ENCODE results near the gene TMEM250. TPM values are rescaled to one million over a fixed set of nuclear protein-coding genes. Genes with fewer than 3 reads are reported as not detected.

TMEM250 gene
- total and polyA plus RNA-seq, 4 donors = 14.9 to 25.1 (median 20.5) TPM

Other genes with a start within 250 kb of the TMEM250 start
- 10 to 100 TPM; 26.4 to 28.0 TPM for gene CAMSAP1, start 211.3 kb downstream of the TMEM250 start, total RNA-seq
- 1 to 10 TPM; 2.5 to 5.2 TPM for gene CAMSAP1, start 211.3 kb downstream of the TMEM250 start, polyA plus RNA-seq
- 10 to 100 TPM; 24.1 to 38.0 TPM for gene UBAC1, start 157.5 kb downstream of the TMEM250 start, total RNA-seq
- 10 to 100 TPM; 36.9 to 49.9 TPM for gene UBAC1, start 157.5 kb downstream of the TMEM250 start, polyA plus RNA-seq
- gene NACC2, start 23.6 kb downstream of the TMEM250 start, total RNA-seq = 10 to 100 TPM; 51.3 to 61.0 TPM
- 10 to 100 TPM; 10.5 to 11.7 TPM for gene NACC2, start 23.6 kb downstream of the TMEM250 start, polyA plus RNA-seq
- gene LHX3, start 86.3 kb upstream of the TMEM250 start, total RNA-seq = not detected
- gene LHX3, start 86.3 kb upstream of the TMEM250 start, polyA plus RNA-seq = not detected
- 1 to 10 TPM; 6.8 to 7.9 TPM for gene QSOX2, start 126.9 kb upstream of the TMEM250 start, total RNA-seq
- gene QSOX2, start 126.9 kb upstream of the TMEM250 start, polyA plus RNA-seq = 1 to 10 TPM; 1.0 to 5.7 TPM
- not detected for gene CCDC187, start 185.2 kb upstream of the TMEM250 start, total RNA-seq
- not detected for gene CCDC187, start 185.2 kb upstream of the TMEM250 start, polyA plus RNA-seq
- gene GPSM1, start 208.7 kb upstream of the TMEM250 start, total RNA-seq = 10 to 100 TPM; 22.7 to 28.9 TPM
- gene GPSM1, start 208.7 kb upstream of the TMEM250 start, polyA plus RNA-seq = 10 to 100 TPM in 1 of 2 donors, 1 to 10 TPM in 1; 6.9 to 53.7 TPM
- 10 to 100 TPM; 15.5 to 18.1 TPM for gene DNLZ, start 244.9 kb upstream of the TMEM250 start, total RNA-seq
- 10 to 100 TPM; 12.4 to 14.4 TPM for gene DNLZ, start 244.9 kb upstream of the TMEM250 start, polyA plus RNA-seq